GM18499 (cell line): ENCODE data around the gene MOCOS.

Source experiments
- ATAC-seq: cut with Tn5 transposase; IDR thresholded peaks from one replicate; pipeline ENCODE4 v1.9.1; 2021; ENCODE audit warnings: moderate number of reproducible peaks; ENCODE audit not compliant: insufficient read depth, unreplicated experiment

Gene MOCOS

DNA sequence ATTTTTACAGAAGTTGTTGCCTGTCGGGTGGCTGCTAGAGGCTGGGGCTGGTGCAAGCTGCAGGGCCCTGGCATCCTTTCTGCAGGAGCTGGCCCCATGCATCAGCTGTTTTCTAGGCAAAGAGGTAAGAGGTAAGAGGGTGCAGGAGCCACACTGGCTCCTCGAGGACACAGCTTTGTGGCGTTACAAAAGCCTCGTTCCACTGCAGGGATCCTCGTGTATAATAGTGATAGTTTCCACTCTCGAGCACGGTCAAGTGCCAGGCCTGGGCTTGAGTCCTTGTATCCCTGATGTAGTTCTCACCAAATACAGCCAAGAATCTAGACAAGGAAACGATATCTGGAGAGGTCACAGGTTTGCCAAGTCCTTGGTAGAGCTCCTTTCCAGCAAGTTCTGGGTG lies 77.0 kb downstream of the MOCOS start:
- ATAC-seq = no peak

DNA sequence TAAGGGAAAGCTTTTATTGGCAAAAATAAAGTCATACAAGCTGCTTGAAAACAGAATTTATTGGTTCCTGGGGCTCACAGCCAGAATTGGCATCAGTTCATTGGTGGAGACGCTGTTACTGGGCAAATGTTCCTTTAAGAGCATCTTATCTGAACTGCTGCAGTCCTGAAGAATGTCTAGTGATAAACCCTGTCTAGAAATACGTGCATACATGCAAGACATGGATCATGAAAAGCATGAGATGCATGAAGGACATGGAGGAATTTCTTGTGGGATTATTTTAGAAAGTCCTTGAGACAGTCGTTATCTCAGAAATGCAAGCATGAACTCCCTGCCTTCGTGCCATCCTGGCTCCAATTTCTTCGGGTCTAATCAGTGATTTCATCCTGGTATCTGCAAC lies 77.7 kb downstream of the MOCOS start:
- no peak for ATAC-seq

DNA sequence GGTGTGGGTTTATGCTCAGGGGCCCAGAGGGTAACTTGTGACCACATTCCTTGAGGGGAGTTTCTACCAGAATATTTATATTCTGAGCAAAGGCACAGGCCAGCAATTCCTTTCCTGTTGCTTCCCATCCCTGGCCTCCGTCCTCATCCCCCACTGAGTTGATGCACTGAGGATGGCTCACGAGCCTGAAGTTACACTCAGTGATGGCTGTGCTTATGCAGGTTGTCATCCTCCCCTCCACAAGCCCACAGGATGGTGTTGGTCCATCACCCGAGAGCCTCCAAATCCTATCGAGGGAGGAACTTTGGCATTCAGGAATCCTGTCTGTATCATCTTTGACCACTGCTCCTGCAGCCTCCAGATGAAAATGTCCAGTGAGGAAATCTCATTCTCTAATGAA lies 81.9 kb downstream of the MOCOS start:
- no peak for ATAC-seq

DNA sequence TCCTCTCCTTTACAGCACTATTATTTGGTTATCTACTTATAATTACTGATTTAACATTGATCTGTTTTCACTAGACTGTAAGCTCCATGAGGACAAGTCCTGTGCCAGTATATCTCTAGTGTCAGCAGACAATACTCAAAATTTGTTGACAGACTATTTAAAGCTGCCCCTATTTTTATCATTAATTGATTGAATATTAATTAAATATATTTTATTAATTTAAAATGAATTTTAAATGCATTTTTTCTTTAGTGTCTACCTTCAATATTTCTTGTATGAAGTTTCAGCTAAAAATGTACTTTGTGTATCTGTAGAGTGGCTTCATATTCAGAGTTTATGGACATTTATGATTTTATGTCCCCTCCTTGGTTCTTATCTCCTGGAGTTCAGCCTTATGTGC lies 83.9 kb downstream of the MOCOS start:
- ATAC-seq = no peak

DNA sequence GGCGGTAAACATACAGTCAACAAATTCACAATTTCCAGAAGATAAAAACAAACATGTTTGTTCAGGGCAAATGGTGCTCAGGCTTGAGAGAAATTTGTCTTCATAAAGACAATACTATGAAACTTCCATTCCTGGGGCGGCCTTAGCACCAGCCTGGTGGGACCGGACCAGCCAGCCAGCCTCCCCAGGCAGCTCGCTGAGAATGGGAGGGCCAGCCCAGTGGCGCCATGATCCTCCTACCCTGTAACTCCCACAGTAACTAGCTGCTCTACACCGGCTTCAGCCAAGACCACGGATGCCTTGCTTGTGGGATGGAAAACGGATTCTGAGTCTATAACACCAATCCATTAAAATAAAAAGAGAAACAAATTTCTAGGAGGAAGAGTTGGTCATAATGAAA lies 86.0 kb downstream of the MOCOS start:
- ATAC-seq = no peak

DNA sequence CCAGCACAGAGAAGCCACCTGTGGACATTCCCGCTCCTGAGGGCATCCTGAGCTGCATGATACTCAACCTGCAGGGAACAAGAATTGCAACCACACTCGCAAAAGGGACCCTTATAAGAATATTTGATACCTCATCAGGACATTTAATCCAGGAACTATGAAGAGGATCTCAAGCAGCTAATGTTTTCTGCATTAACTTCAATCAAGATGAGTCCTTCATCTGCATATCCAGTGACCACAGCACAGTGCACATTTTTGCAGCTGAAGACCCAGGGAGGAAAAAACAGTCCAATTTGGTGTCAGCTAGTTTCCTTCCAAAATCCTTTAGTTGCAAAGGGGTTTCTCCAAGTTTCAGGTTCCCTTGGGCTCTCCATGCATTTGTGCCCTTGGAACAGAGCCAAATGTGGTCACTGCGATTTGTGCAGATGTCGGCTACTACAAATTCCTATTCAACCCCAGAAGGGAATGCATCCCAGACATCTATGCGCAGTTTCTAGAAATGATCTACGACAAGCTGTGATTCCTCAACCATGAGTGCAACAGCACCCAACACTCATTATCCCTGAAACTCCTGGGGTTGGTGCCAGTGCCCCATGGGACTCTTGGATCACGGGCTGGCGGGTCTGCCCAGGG lies 86.9 kb downstream of the MOCOS start:
- no peak for ATAC-seq

DNA sequence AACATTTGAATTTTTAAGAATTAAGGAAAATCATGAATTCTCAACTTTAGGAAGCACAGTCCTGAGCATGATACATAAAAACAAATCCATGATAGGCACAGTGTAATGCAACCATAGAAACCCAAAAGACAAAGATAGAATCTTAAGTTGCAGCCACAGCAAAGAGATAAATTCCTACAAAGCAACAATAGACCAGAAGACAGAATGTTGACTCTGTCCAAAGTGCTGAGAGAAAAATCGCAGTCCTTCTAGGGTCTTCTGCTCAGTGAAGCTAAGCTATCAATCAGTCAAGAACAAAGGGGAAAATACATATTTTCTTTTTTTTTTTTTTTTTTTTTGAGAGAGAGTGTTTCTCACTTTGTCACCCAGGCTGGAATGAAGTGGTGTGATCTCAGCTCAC lies 88.3 kb downstream of the MOCOS start:
- ATAC-seq = no peak

DNA sequence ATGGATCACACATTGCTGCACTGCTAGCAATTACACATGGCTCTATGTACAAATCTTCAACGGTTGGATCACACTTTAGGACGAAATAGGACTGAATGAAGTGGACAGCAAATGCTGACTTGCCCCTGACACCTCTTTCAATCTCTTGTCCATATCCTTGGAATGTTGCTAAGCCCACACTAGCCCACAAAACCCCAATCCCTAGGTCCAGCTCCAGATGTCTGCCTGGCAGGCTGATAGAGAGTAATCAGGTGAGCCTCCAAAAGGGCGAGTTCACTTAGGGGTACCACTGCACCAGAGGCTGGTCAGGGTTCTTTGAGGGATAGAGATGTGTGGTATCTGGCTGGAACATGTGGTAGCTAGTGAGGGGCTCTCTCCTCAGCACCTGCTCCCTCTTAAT lies 91.7 kb downstream of the MOCOS start:
- ATAC-seq = no peak

DNA sequence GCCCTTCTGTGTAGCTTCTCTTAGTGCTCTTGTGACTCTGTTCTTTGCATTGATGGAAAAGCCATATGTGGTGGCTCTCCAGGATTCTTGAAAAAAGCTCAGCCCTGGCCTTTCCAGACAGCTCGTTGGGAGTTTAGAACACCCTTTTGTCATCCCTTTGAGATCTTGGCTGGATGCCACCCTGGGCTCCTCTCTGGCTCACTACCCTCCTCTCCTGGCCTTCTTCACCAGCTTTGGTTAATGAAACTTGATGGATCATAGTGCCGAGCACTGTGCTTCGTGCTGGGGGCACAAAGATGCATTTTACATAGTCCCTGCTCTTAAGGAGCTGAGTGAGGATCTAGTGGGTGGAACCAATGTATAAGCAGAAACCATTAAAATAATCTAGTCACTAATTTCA lies 94.6 kb downstream of the MOCOS start:
- no peak for ATAC-seq

DNA sequence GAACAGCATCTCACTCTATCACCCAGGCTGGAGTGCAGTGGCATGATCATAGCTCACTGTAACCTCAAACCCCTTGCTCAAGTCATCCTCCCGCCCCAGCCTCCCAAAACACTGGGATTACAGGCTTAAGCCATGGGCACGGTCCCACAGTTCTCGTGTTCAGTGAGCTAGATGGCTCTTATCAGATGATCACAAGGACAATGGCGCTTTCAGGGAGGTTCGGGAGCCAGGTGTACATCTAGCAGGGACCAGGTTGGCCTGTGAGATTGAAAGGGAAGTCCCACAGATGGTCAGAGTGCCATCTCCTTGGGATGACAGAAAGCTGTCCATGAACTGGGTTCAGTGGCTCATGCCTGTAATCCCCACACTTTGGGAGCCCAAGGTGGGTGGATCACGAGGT lies 96.2 kb downstream of the MOCOS start:
- ATAC-seq = no peak

DNA sequence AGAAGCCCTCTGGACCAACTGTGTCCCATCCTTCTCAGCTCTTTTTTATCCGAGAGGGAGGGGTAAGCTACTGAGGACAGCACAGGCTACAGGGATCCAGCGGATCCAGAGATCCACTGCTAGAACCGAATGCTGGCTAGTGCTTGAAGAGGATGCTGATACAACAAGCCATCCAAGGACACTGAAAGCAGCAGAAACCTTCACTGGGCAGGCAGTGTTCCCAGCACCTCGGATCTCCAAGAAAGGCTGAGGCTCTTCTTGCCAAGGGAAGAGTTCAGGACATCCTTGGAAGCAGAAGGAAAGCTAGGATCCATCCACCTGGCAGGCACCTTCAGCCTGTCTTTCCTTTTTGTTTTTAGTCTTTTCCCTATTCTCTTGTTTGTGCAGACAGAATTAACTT lies 97.0 kb downstream of the MOCOS start:
- no peak for ATAC-seq

DNA sequence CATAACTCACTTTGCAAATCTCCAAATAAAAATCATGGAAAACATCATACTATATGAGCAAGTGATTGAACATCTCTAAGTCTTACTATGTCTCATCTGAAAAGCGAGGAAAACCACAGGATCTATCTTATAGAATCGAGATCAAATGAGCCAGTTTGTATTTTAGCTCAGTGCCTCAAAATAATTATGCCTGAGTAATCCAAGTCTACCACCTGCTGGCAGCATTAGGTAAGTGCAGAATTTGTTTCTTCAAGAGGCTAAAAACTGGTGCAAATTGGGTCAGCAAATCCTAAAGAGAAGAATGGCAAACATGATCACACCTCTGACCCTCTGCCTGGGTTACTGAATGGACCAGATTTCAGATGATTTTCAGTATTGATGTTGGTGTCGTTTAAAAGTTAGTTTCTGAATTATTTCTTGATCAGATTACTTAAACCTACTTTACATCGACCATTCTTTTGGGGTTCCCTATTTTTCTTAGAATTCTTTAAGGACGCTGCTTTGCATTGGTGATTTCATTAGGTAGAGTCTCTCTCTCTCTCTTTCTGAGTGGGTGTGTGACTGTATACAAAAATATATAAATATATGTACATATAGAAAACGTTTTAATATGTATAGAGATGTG lies 97.5 kb downstream of the MOCOS start:
- no peak for ATAC-seq

DNA sequence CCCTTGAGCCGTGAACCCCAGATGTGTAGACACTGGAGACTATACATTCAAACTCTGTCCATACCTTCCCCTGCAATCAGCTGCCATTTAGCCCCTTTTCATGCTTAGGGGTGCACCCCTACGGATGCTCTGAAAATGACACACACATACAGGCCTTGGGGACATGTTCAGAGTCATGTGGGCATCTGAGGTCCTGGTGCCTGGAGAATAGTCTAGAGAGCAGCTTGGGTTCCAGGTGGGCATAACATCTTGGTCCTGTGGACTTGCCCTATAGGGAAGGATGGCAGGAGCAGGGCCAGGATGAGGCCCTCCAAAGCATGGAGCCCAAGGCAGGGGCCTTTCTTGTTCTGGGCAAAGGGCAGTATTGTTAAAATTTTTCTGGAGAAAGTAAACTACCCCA lies 100.4 kb downstream of the MOCOS start:
- no peak for ATAC-seq

DNA sequence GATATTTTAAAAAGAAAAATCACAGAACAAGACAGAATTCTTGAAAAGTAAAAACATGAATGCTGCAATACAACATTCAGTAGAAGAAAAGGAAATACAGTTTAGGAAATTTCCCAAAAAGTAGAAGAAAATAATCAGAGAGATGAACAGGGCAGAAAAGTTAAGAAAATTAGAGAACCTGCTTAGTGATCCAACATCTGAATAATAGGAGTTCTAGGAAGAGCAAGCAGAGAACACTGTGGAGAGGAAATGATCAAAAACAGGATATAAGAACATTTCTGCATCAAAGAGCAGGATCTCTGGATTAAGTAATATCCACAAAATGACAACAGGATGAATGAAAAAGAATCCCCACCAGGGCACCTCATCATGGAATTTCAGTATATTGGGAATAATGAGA lies 101.4 kb downstream of the MOCOS start:
- ATAC-seq = no peak

DNA sequence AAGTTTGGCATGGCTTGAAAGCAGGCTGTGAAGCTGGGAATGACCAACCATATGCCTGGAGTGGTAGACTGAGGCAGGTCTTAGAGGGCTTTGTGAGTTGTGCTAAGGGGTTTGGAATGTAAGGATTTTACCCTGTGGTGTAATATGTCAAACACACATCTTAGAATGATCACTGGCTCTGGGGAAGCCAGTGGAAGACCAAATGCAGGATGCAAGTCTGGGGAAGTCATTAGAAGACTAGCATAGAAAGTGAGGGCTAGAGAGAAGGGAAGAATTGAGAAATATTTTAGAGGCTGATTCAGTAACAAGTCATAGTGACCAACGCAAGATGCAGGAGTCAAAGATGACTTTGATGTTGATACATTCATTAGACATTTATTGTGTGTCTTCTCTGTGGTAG lies 106.7 kb downstream of the MOCOS start:
- no peak for ATAC-seq

DNA sequence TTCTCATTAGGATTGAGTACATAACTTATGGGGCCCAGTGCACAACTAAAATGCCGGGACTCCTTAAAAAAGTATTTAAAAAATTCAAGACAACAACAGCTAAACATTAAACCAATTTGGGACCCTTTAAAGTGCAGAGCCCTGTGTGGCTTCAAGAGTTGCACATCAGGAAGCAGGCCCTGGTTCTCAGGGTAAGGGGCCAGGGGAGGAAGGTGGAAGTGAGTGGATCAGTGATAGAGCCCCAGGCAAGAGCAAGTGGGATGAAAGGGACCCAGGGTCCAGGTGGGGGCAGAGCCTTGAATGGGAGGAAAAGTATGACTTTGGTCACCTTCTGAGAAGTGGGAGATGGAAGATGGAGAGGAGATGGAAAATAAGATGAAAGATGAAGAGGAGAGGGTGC lies 107.9 kb downstream of the MOCOS start:
- no peak for ATAC-seq

DNA sequence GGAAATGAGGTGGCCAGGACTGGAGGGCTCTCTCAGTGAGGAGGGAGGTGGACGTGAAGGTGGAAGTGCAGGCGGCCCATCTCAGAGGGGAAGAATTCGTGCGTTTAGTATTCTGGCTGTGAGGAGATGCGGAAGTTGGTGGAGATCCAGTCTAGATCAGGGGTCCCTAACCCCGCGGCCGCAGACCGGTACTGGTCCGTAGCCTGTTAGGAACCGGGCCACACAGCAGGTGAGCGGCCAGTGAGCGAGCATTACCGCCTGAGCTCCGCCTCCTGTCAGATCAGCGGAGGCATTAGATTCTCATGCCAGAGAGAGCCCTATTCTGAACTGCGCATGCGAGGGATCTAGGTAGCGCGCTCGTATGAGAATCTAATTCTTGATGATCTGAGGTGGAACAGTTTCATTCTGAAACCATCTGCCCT lies 108.6 kb downstream of the MOCOS start:
- ATAC-seq = no peak

DNA sequence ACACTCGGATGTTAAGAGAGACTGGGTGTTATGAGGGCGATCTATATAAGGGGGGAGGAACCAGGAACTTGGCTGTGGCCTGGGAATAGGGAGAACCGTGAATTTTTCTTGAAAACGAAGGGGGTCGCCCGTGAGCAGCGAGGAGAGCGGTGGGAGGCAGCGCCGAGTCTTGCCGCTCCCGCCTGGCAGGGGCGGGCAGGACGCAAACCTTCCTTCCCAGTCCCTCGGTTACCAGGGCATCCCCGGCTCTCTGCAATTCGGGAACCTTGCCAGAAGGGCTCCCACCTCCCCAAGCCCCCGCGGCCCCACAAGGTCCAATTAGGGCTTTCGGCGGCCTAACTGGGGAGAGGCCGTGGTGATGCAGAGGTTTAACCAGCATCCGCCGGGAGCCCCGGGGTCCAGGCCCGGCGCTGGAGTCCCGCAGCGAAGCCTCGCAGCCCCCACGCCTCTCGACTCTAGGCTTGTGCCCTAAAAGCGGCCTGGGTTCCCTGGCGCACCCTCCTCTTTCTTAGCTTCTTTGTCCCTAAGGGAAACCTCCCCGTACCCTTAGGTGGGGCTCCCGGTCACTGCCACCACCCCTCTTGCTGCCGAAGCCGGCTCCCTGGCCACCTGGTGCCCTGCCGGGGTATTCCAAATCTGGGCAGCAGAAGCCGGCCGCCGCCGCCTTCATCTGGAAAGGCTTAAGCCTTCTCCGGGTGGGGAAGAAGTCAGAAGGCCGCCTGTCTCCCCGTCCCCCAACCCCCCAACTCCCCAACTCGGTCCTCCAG lies 109.5 kb downstream of the MOCOS start:
- no peak for ATAC-seq

DNA sequence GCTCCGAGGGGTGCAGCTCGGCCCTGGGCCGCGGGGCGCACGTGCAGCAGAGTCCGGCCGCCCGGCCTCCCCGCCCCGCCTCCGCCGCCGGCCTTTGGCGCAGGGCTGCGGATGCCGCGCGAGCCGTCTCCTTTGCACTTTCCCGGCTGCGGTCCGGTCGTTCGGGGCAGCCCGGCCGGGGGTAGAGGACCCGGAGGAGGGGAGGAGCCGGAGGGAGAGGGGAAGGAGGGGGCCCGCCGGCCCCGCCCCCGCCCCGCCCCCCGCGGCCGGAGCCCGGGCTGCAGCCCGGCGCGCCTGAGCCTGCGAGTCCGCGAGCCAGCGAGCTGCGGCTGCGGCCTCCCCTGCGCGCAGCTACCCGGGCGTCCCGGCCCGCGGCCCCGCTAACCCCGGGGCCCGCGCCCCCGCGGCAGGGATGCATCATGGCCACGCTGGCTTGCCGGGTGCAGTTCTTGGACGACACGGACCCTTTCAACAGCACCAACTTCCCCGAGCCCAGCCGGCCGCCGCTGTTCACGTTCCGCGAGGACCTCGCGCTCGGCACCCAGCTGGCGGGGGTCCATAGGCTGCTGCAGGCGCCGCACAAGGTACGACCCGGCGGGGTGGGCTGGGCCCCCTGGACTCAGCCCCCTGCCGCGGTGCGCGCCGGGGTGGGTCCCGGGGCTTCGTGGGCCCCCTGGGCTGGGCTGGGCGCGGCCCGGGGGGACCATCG lies 110.3 kb downstream of the MOCOS start, which contains the start of gene FHOD3:
FHOD3 (plus strand) TSS at position 297 of the 709 bp plus-strand sequence; CDS start at position 420, 123 bp downstream.
- no peak for ATAC-seq

DNA sequence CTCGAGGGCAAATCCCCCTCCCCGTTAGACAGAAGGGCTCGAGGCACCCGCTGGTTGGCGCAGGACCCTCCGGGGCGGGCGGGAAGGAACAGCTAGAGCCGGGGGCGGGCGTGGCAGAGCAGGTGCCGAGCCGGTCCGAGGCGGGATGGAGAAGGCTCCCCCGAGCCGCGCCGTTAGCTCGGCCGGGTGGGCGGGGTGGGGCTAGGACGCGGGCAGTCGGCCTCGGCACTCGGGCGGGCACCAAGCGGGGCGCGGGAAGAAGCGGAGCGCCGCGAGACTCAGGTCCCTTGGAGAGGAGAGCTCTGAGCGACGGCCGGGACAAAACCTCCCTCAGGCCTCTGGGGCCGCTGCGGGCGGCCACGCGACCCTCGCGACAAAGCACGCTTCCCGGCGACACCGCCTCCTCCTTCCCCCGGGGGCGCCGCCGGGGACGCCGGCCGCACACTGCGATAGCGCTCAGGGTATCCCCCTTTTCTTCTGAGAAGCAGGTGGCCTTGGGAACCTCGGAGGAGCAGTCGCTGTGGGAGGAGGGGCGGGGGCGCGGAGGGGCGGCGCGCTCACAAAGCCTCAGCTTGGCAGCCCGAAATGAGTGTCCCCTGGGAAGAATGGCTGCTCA lies 110.9 kb downstream of the MOCOS start:
- no peak for ATAC-seq

DNA sequence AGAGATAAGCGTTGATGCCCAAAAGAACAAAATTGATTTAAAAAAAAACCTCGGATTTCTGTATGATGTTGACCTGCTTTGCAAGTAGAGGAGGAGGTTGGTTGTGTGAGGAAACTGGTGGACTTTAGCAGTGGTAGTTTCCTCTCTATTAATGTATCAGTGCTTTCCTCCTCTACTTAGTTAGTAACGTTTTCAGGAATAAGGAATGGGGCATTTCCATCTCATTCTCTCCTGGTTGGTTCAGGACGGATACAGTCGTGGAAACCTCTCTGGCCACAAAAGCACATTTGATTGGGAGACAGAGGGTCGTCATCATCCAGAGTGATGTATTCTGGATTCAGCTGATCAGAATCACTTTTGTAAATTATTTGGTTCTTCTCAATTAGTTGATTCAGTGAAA lies 111.7 kb downstream of the MOCOS start:
- no peak for ATAC-seq
